Activated naive CD8-positive, alpha-beta T cell treated with anti-CD3 and anti-CD28 coated beads, Interleukin-2, amount 50 U/mL, for 24 hours (primary cell): ENCODE results near the gene NYNRIN.

Source experiments
- ATAC-seq: fragments of 150-1000 bp; cut with Tn5 transposase; one replicate; pipeline ENCODE4 v1.10.0; 2021
- DNase-seq: peaks from one replicate; pipeline ENCODE4 v3.0.0; 2021
- H3K27ac Mint-ChIP-seq: one replicate; pipeline ENCODE4 v1.8.0; 2021; ENCODE audit warnings: mild to moderate bottlenecking, mixed read lengths
- H3K27me3 Mint-ChIP-seq: one replicate; pipeline ENCODE4 v1.8.0; 2021; ENCODE audit warnings: mixed read lengths
- H3K36me3 Mint-ChIP-seq: one replicate; pipeline ENCODE4 v1.8.0; 2021; ENCODE audit warnings: low read depth, mixed read lengths
- H3K4me1 Mint-ChIP-seq: one replicate; pipeline ENCODE4 v1.8.0; 2021; ENCODE audit warnings: mixed read lengths
- H3K4me3 Mint-ChIP-seq: one replicate; pipeline ENCODE4 v1.8.0; 2021; ENCODE audit warnings: mild to moderate bottlenecking, moderate library complexity, mixed read lengths
- H3K9me3 Mint-ChIP-seq: one replicate; pipeline ENCODE4 v1.8.0; 2021; ENCODE audit warnings: mixed read lengths

The NYNRIN gene

GRCh38 chr14:24435998-24436354 is 37.2 kb downstream of the NYNRIN start:
- H3K4me3 Mint-ChIP-seq, result no peak overlapping the region
- H3K9me3 Mint-ChIP-seq, result no peaks in the 10 kb centered on the region
- H3K27me3 Mint-ChIP-seq, result no peaks in the 10 kb centered on the region
- ATAC-seq (no peak), DNase-seq (no peak)
- peaks cover 47% of the 10 kb centered on the region for H3K36me3 Mint-ChIP-seq
- H3K27ac Mint-ChIP-seq, result no peak overlapping the region
- peaks cover 57% of the 10 kb centered on the region for H3K4me1 Mint-ChIP-seq

- Mint-ChIP-seq H3K4me3 (no peak overlapping the region), H3K4me1 (peaks cover 57% of the 10 kb centered on the region), H3K9me3 (no peaks in the 10 kb centered on the region), H3K27ac (peak overlapping the region; percentile 74), H3K27me3 (no peaks in the 10 kb centered on the region), H3K36me3 (peaks cover 51% of the 10 kb centered on the region)
- DNase-seq, result peak; percentile 36
- ATAC-seq, result peak; percentile 17
Observed at GRCh38 chr14:24436355-24437019, 37.7 kb downstream of the NYNRIN start.

- Mint-ChIP-seq H3K36me3 (peaks cover 53% of the 10 kb centered on the region), H3K27ac (peak overlapping the region; percentile 74), H3K4me3 (no peak overlapping the region), H3K9me3 (no peaks in the 10 kb centered on the region), H3K4me1 (peaks cover 58% of the 10 kb centered on the region), H3K27me3 (no peaks in the 10 kb centered on the region)
- no peak for ATAC-seq
- no peak for DNase-seq
Observed at GRCh38 chr14:24437020-24437735, 38.4 kb downstream of the NYNRIN start.

- H3K9me3 Mint-ChIP-seq, result no peaks in the 10 kb centered on the region
- H3K27ac Mint-ChIP-seq, result peak overlapping the region; percentile 74
- no peak for ATAC-seq
- peaks cover 56% of the 10 kb centered on the region for H3K36me3 Mint-ChIP-seq
- H3K4me1 Mint-ChIP-seq, result peaks cover 60% of the 10 kb centered on the region
- DNase-seq, result no peak
- no peak overlapping the region for H3K4me3 Mint-ChIP-seq
- no peaks in the 10 kb centered on the region for H3K27me3 Mint-ChIP-seq
Observed at GRCh38 chr14:24437736-24438067, 38.9 kb downstream of the NYNRIN start.

GRCh38 chr14:24438223-24439097 is 39.7 kb downstream of the NYNRIN start:
- H3K4me3 Mint-ChIP-seq, result no peak overlapping the region
- no peak for ATAC-seq
- H3K27ac Mint-ChIP-seq, result peak overlapping the region; percentile 32
- H3K27me3 Mint-ChIP-seq, result no peaks in the 10 kb centered on the region
- H3K36me3 Mint-ChIP-seq, result peaks cover 50% of the 10 kb centered on the region
- no peak for DNase-seq
- H3K4me1 Mint-ChIP-seq, result peaks cover 60% of the 10 kb centered on the region
- H3K9me3 Mint-ChIP-seq, result no peaks in the 10 kb centered on the region

GRCh38 chr14:24439257-24439656 is 40.5 kb downstream of the NYNRIN start:
- no peak overlapping the region for H3K4me3 Mint-ChIP-seq

GRCh38 chr14:24439830-24440605 is 41.2 kb downstream of the NYNRIN start:
- Mint-ChIP-seq H3K27me3 (no peaks in the 10 kb centered on the region), H3K27ac (peak overlapping the region; percentile 84), H3K4me3 (peak overlapping the region; percentile 97), H3K36me3 (peaks cover 45% of the 10 kb centered on the region), H3K9me3 (no peaks in the 10 kb centered on the region), H3K4me1 (peaks cover 62% of the 10 kb centered on the region)
- ATAC-seq (no peak), DNase-seq (no peak)

More at GRCh38 chr14:24439257-24439656, 40.5 kb downstream of the NYNRIN start:
- H3K27me3 Mint-ChIP-seq, result no peaks in the 10 kb centered on the region
- DNase-seq (no peak), ATAC-seq (no peak)
- no peaks in the 10 kb centered on the region for H3K9me3 Mint-ChIP-seq
- H3K36me3 Mint-ChIP-seq, result peaks cover 45% of the 10 kb centered on the region
- peak overlapping the region; percentile 41 for H3K27ac Mint-ChIP-seq
- peaks cover 62% of the 10 kb centered on the region for H3K4me1 Mint-ChIP-seq

- DNase-seq, result no peak
- H3K36me3 Mint-ChIP-seq, result peaks cover 41% of the 10 kb centered on the region
- H3K9me3 Mint-ChIP-seq, result no peaks in the 10 kb centered on the region
- H3K27me3 Mint-ChIP-seq, result no peaks in the 10 kb centered on the region
- no peak for ATAC-seq
- peak overlapping the region; percentile 97 for H3K4me3 Mint-ChIP-seq
- H3K27ac Mint-ChIP-seq, result peak overlapping the region; percentile 98
- peaks cover 62% of the 10 kb centered on the region for H3K4me1 Mint-ChIP-seq
Observed at GRCh38 chr14:24440606-24441399, 42.0 kb downstream of the NYNRIN start.

GRCh38 chr14:24441485-24441884 is 42.7 kb downstream of the NYNRIN start:
- H3K27ac Mint-ChIP-seq, result peak overlapping the region; percentile 98
- H3K9me3 Mint-ChIP-seq, result no peaks in the 10 kb centered on the region
- H3K4me3 Mint-ChIP-seq, result peak overlapping the region; percentile 97
- ATAC-seq (no peak), DNase-seq (no peak)
- peaks cover 38% of the 10 kb centered on the region for H3K36me3 Mint-ChIP-seq
- no peaks in the 10 kb centered on the region for H3K27me3 Mint-ChIP-seq
- H3K4me1 Mint-ChIP-seq, result peaks cover 61% of the 10 kb centered on the region

- Mint-ChIP-seq H3K9me3 (no peaks in the 10 kb centered on the region), H3K36me3 (peaks cover 34% of the 10 kb centered on the region), H3K4me3 (peak overlapping the region; percentile 97), H3K27ac (peak overlapping the region; percentile 98), H3K4me1 (peaks cover 57% of the 10 kb centered on the region), H3K27me3 (no peaks in the 10 kb centered on the region)
- no peak for DNase-seq
- ATAC-seq, result peak; percentile 1
Observed at GRCh38 chr14:24441904-24442239, 43.1 kb downstream of the NYNRIN start.

- Mint-ChIP-seq H3K4me3 (peak within 1 kb of the TSS; percentile 97), H3K36me3 (peaks cover 33% of the 10 kb centered on the region), H3K9me3 (no peaks in the 10 kb centered on the region), H3K4me1 (peaks cover 52% of the 10 kb centered on the region), H3K27ac (peak within 1 kb of the TSS; percentile 98), H3K27me3 (no peaks in the 10 kb centered on the region)
- ATAC-seq (peak; percentile 91), DNase-seq (peak; percentile 94)
Observed at GRCh38 chr14:24442240-24443052, 43.6 kb downstream of the NYNRIN start, which contains the start of gene SDR39U1. TSS of gene SDR39U1 (minus strand) at chr14:24442776. CDS start at chr14:24442769, 7 bp downstream.

- no peaks in the 10 kb centered on the region for H3K27me3 Mint-ChIP-seq
Observed at GRCh38 chr14:24443053-24443665, 44.4 kb downstream of the NYNRIN start.

More at GRCh38 chr14:24443053-24443665, 44.4 kb downstream of the NYNRIN start:
- Mint-ChIP-seq H3K4me1 (peaks cover 44% of the 10 kb centered on the region), H3K27ac (peak overlapping the region; percentile 98), H3K4me3 (peak overlapping the region; percentile 97), H3K36me3 (peaks cover 29% of the 10 kb centered on the region), H3K9me3 (no peaks in the 10 kb centered on the region)
- DNase-seq, result no peak
- ATAC-seq, result no peak
